T-helper 2 cell treated with Interferon-gamma antibody and Interleukin-4, amounts not matched to agents 5 μg/mL and 100 μg/mL, for 36 hours (primary cell): ENCODE measurements around the gene CEP250.

Experiments used
- DNase-seq: peaks from one replicate; pipeline ENCODE4 v3.0.0; 2021; ENCODE audit warnings: low spot score
- H3K27ac Mint-ChIP-seq: one replicate; pipeline ENCODE4 v1.8.0; 2021; ENCODE audit warnings: mild to moderate bottlenecking, mixed read lengths
- H3K27me3 Mint-ChIP-seq: one replicate; pipeline ENCODE4 v1.8.0; 2021; ENCODE audit warnings: low read depth, mixed read lengths
- H3K36me3 Mint-ChIP-seq: one replicate; pipeline ENCODE4 v1.8.0; 2021; ENCODE audit warnings: low read depth, mixed read lengths
- H3K4me1 Mint-ChIP-seq: one replicate; pipeline ENCODE4 v1.8.0; 2021; ENCODE audit warnings: low read depth, mixed read lengths
- H3K4me3 Mint-ChIP-seq: one replicate; pipeline ENCODE4 v1.8.0; 2022; ENCODE audit warnings: mild to moderate bottlenecking, moderate library complexity, mixed read lengths
- H3K9me3 Mint-ChIP-seq: one replicate; pipeline ENCODE4 v1.8.0; 2021; ENCODE audit warnings: mixed read lengths

Gene CEP250

DNA sequence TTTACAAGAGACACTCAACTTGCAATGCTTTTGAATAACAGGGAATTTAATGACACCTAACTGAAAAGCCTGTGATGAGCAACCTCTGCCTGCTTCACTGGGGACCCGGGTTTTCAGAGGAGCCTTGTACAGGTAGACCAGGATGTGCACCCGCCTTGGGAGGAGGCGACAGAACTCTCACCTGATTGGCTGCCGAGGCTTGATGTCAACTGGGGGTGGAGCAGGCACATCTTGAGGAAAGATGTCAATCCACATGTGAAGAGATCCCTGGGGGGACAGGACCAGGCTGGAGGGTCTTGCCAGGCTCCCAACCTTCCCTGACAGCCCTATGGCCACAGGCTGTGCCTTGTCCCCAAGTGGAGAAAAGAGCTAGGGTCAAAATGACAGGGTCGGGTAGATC is 106.3 kb downstream of the CEP250 start:
- Mint-ChIP-seq H3K27me3 (no peaks in the 10 kb centered on the region), H3K27ac (no peak overlapping the region), H3K4me3 (no peak overlapping the region), H3K9me3 (no peaks in the 10 kb centered on the region), H3K36me3 (peaks cover 3% of the 10 kb centered on the region), H3K4me1 (no peaks in the 10 kb centered on the region)
- DNase-seq, result no peak

DNA sequence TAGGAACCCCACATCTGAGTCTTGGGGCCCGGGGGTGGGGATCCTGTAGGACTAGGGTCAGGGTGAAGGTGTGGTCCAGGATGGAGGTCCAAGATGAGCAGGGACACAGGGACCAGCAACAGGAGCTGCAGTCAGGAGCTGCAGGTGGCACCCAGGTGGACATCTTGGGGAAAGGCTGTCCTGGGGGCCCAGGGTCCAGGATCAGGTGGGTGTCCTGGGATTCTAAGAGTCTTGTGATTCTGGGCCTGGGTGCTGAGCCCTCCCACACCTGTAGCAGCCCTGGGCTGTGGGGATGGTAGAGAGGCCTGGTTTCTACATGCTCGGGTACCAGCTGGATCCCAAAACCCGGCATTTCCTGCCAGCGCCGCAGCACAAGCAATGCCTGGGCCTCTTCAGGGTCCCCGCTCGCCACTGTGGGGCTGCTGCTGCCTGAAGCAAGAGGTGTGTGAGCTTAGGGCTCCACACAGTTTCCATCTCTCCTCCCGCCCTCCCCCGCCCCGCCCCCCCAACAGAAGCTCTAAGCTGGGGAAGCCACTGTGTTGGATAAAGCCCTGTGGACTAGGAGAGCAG is 107.2 kb downstream of the CEP250 start:
- Mint-ChIP-seq H3K27me3 (peaks cover 6% of the 10 kb centered on the region), H3K4me3 (no peak overlapping the region), H3K27ac (no peak overlapping the region), H3K36me3 (no peaks in the 10 kb centered on the region), H3K4me1 (no peaks in the 10 kb centered on the region), H3K9me3 (no peaks in the 10 kb centered on the region)
- no peak for DNase-seq

DNA sequence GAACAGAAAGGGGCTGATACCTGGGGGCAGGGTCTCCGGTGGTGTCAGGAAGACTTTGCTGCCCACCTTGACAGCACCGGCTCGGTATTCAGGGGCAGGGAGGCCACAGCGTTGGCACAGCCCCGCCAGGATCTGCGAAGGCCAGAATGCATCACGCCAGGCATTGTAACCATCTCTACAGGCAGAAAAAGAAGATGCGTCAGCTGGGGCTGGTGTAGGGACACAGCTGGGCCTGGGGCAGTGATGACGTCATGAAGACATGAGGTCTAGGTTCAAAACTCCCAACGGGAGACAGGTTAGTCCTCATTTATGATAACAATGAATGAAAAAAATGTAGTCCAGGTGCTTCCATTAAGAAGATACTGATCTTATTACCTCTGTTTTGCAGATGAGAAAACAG is 108.4 kb downstream of the CEP250 start:
- Mint-ChIP-seq H3K4me1 (no peaks in the 10 kb centered on the region), H3K27me3 (peaks cover 6% of the 10 kb centered on the region), H3K36me3 (no peaks in the 10 kb centered on the region), H3K9me3 (no peaks in the 10 kb centered on the region), H3K4me3 (no peak overlapping the region), H3K27ac (no peak overlapping the region)
- DNase-seq, result no peak

DNA sequence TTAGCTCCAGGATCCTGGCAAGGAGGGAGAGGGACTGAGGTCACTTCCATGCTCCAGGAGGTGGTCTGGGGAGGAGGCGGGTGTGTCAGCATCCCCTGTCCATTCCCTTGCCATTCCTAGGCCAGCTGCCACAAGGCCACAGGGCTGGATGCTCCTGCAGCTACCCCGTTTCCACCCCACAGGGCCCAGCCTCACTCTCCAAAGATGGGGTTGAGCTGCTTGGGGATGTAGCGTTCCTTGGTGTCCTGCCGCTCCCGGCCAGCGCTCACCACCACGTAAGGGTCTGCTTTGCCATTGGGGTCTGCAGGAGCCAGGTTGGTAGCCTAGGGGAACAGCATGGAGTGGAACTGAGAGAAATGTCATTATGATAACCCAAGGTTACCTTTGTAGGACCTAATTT is 109.5 kb downstream of the CEP250 start:
- H3K9me3 Mint-ChIP-seq, result no peaks in the 10 kb centered on the region
- no peaks in the 10 kb centered on the region for H3K4me1 Mint-ChIP-seq
- H3K27ac Mint-ChIP-seq, result no peak overlapping the region
- no peak for DNase-seq
- no peaks in the 10 kb centered on the region for H3K36me3 Mint-ChIP-seq
- no peak overlapping the region for H3K4me3 Mint-ChIP-seq
- H3K27me3 Mint-ChIP-seq, result peaks cover 6% of the 10 kb centered on the region

DNA sequence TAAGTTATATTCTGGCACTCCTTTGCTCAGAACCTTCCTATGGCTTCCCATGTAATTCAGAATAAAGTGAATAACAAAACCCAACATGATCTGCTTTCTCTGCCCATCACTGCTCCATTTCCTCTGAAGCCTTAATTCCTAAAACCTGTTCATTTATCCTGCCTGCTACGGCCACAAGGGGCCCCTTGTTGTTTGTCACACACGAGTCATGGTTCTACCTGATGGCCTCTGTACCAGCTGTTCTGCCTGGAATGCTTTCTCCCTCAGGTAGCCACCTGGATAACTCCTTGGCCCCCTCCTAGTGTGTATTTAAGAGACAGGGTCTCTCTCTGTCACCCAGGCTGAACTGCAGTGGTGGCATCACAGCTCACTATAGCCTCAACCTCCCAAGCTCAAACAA is 113.2 kb downstream of the CEP250 start:
- H3K27me3 Mint-ChIP-seq, result peaks cover 6% of the 10 kb centered on the region
- DNase-seq, result no peak
- no peak overlapping the region for H3K27ac Mint-ChIP-seq
- H3K4me1 Mint-ChIP-seq, result no peaks in the 10 kb centered on the region
- no peak overlapping the region for H3K4me3 Mint-ChIP-seq
- peaks cover 3% of the 10 kb centered on the region for H3K36me3 Mint-ChIP-seq
- peaks cover 5% of the 10 kb centered on the region for H3K9me3 Mint-ChIP-seq
